GM18502 (cell line): ENCODE measurements around the gene PI16.
A peak's percentile ranks its signal among the peaks of the same experiment; 100 is the strongest.
"Not testable (repeated sequence)": the region's sequence is repeated elsewhere in the genome, so short reads cannot be mapped to it uniquely, and the experiment has no call there.

Experiments used
- ATAC-seq: cut with Tn5 transposase; IDR thresholded peaks from one replicate; pipeline ENCODE4 v1.9.1; 2021; ENCODE audit warnings: mild to moderate bottlenecking; ENCODE audit not compliant: unreplicated experiment, poor library complexity

Gene PI16

DNA sequence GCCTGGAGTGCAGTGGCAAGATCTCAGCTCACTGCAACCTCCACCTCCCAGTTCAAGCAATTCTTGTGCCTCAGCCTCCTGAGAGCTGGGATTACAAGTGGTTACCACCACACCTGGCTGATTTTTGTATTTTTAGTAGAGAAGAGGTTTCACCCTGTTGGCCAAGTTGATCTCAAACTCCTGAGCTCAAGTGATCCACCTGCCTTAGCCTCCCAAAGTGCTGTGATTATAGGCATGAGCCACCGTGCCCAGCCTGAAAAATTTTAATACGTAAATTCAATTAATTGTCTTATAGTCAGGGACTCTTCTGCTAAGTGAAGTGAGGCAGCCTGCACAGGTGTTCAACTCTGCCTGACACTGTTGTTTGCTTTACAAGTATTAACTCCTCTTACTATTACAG, 35.9 kb downstream of the PI16 start:
- ATAC-seq, result not testable (repeated sequence)

DNA sequence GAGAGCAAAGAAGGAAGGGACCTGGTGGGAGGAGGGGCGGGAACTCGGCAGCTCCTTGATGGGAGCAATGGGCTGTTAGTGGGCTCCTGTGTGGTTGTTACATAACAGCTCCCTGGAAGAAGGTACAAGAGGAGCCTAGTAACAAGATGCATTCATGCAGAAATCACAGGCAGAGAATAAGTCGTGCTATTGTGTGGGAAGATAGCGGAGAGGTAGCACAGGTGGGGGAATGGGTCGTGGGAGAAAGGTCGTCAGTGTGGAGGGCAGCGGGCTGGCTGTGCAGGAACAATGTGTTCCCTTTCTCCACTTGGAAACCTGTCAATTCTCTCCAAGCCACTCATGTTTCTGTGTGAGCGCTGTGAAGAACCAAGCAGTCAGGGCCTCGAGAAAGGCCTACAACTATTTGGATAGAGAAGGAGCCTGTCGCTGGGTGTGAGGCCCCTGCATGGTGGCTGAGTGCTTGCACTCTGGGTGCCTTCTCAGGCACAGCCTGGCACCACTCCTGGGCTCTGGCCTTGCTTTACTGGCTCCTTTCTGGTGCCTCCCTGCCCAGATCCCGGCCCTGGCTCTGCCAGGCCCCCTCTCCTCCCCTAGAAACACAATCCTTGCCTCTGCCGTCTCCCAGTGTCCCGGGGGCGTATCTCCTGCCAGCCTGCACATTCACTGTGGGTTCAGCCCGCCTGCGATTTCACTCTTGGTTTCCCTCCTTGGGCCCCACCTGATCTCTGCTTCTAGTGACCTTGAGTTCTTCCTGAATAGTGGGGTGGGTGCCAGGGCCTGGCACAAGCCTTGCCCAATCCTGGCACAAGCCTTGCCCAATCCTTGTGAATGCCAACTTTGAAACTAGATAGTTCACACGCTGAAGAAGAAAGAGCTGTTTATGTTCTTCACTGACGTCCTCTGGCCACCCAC, 43.5 kb downstream of the PI16 start:
- no peak for ATAC-seq

DNA sequence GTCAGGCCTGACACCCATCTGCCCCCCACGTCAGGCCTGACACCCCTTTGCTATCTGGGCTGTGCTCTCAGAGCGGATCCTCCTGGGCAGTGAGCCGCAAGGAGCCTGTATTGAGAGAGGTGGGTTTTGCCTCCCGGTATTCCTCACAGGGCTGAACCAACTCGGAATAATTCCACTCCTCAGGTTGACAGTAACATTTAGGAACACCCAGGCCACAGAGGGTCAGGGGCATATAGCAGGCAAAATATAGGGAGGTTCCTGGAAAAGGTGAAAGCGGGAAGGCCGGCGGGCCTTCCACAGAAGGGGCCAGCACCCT, 44.1 kb downstream of the PI16 start:
- ATAC-seq, result no peak

DNA sequence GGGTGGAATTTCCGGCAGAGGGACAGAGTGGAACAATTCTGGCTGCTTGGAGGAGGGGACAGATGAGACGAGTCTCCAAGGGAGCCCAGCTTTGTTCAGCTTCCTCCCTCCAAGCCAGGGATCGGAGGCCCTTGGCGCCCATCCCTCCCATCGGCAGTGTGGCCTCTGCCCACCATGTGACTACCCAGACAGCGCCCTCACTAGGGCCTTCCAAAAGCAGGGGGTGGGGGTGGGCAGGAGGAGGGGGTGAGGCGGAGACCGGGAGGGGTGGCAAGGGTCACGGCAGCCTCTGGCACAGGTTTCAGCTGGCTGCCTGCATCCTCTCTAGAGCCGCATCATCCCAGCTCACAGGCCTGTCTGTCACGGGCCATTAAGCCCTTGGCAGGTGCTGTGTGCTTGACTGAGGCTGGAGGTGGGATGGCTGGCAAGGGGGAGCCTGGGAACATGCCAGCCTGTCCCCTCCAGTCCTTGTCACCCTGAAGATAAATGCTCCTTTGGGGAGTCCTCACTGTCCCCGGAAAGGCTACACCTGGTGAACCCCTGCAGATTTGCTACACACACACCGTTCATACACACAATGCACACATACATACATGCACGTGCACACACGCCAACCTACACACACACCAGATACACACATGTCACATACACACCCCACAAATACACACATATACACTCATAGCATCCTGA, 44.7 kb downstream of the PI16 start:
- ATAC-seq, result no peak

DNA sequence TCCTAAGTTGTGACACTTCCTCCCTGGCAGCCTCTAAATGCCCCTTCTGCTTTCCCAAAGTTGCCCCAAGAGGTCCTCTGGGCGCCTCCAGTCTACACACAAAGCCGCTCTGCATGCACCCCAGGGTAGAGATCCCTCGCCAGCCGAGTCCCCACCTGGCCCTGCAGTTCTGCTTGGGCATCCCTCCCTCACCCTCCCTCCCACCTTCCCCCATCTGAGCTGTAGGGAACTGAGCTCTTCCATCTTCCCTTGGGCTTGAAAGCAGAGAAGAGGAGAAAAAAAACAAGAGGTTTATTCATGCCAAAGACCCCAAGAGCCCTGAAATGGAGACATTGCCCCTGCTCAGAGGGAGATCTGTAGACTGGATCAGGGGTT, 45.2 kb downstream of the PI16 start:
- no peak for ATAC-seq

DNA sequence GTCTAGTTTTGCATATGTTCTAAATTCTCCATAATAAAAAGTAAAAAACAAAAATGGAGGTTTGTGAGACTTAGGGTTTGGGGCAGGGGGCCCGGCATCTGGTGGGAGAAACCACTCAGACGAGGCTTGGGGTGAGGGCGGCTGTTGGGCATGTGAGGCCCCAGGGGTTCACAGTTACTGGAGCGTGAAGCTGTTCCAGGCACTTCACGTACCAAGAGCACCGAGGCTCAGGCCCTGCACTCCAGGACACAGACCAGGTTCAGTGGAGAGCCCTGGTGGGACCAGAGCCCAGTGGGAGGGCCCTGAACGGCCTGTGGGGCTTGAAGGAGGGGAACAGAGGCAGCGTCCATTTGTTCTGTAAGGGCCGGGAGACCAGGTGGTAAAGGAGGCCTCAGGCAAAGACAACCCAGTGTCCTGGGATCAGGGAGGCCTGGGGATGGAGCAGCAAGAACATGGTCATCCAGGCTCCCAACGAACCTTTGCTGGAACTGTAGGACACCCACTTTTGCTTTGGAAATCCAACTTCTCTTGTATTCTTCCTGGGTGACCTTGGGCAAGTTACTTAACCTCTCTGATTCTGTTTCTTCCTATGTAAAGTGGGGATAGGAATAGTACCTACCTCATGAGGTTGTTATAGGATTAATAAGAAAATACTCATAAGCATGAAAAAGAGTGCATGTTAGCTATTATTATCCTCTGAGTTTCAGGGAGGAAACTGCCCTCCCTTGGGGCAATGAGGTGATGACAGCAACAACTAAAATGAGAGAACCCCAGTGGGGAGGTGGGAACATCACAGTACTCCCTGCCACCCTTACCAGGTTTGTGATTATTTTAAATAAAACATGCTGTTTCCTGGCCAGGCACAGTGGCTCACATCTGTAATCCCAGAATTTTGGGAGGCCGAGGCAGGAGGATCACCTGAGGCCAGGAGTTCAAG, 49.8 kb downstream of the PI16 start:
- ATAC-seq, result no peak

DNA sequence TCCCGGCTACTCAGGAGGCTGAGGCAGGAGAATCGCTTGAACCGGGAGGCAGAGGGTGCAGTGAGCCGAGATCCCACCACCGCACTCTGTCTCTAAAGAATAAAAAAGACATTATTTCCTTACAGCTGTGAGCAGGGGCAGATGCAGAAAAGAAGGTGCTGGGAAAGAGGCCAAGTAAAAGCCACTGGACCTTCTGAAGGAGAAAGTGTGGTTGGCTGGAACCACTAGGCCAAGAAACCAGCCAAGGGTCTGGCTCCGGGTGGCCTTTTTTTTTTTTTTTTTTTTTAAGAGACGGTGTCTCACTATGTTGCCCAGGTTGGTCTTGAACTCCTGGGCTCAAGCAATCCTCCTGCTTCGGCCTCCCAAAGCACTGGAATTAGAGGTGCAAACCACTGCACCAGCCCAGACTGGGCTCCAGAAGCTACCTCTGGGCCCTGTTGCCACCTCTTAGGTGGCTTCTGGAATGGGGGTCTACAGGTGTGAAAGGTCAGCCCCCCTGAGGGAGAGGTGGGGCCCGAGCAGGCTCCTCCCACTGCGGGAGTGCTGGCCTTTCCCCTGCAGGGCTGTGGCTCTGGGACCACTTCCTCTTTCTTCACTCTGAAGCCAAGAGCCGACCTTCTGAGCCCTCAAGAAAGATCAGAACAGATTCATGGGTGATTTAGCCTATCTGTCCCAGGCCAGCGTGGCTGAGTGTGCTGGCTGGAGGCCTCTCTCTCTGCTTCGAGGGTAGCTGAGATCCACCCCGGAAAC, 50.7 kb downstream of the PI16 start, which contains the start of gene FGD2:
Gene FGD2 (plus strand): TSS at position 595 of the 750 bp plus-strand sequence. CDS start 163 bp downstream, outside the sequence.
- peak; percentile 62 for ATAC-seq

DNA sequence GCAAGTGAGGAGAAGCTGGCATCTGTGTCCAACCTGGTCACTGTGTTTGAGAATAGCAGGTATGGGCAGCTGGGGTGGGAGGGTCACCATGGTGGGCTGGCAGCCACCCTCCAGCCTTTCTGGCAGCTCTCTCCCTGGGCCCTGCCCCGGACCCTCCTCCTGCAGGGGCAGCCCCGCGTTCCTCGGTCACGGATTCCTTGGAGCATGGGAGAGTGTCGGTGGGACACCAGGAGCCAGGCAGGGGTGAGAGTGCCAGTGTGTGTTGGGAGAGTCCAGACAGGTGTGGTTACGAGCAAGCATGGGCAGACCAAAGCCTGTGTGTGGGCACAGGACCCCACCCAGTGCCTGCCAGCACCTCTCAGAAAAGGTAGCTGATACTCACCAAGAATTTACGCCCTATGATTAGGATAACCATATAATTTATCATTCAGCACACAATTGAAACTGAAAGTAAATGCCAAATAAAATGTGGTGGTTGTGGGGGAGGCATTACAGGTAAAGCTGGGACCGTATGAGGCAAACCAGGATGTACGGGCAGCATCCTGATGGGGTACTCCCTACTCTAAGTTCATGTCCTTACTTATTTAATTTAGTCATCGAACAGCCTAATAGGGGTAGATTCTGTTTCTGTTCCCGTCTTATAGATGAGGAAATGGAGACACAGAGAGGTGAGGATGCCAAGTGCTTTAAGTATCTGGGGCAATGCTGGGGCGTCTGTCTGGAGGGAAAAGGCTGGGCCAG, 51.5 kb downstream of the PI16 start:
- ATAC-seq, result peak; percentile 7

DNA sequence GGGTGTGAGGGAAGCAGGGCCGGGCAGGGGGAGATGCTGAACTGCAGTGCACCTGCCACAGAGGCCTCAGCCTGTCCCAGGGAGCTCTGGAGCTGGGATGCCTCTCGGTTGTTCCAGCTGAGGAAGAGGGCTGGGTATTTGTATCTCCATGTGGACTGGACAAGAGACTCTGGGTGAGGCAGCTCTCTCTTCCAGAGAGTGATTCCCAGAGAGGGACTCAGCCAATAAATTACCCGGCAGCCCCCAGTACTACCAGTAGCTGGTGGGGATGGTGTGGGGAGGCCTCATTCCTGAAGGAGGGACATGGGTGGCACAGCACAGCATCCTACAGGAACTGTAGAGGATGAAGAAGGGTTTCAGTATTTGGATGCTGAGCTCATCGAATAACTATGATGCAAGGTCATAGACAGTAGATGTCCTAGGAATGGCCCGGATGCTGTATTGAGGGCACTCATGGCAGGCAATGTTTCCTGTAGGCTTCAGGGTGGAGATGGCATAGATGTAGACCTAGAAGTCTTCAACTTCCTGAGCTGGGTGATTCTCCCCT, 52.3 kb downstream of the PI16 start:
- ATAC-seq, result no peak

DNA sequence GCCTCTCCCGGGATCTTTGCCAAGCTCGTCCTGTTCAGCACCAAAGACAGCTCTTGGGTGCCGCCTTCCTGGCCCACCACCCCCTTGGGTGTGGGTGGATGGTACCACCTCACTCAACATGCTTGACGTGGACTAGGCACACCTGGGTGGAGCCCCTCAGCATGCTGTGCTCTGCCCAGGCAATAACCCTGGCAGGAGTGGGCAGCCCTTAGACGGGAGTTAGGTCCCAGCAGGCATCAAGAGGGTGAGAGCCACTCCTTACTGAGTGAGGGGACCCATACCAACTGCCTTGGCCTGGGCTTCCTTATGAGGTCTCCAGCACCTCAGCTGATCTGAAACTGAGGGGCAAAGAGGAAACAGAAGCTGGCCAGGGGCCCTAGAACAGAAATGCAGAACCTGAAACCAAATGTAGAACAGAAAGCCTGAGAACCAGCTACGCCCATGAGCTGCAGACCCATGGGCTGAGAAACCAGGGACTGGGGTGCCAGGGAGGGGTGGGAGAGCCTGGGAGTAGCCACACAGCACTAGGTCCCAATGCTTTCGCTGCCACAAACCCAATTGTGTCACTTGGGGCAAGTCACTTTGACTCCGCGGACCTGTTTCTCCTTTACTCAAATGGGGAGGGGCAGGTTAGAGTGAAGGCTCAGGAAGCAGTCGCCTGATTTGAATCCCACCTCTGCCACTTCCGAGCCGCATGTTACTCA, 53.0 kb downstream of the PI16 start:
- ATAC-seq, result peak; percentile 53

DNA sequence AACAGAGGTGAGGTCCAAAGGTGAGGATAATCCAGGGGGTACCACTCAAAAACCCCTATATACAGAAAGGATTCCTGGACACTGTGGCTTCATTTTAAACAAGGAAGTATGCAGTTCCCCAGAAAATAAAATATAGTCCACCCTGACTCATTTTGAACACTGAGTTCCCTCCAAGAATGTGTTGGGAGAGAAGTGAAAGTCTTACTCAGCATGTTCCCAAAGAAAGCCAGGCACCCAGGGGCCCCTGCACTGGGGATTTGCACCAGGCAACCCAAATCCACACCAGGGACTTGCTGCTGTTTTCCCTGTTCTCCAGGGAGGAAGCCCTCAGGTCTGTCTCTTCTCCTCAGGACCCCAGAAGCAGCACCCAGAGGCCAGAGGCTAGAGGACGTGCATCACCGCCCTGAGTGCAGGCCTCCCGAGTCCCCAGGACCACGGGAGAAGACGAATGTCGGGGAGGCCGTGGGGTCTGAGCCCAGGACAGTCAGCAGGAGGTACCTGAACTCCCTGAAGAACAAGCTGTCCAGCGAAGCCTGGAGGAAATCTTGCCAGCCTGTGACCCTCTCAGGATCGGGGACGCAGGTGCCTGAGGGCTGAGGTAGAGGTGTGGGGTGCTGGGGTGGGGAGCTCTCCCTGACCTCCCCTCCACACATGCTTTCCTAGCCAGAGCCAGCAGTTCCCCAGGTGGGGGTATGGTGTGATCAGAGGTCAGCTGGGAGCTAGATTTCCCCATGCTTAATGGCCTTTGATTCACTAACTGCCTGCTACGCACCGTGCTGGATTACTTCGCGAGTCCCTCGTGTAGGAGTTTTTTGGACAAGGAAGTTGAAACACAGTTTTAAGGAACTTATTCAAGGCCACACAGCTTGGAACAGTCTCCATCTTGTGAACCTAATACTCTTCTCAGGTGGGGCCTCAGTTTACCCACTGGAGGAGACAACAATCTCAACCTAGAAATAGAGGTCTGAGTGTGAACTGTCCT, 54.2 kb downstream of the PI16 start:
- no peak for ATAC-seq

DNA sequence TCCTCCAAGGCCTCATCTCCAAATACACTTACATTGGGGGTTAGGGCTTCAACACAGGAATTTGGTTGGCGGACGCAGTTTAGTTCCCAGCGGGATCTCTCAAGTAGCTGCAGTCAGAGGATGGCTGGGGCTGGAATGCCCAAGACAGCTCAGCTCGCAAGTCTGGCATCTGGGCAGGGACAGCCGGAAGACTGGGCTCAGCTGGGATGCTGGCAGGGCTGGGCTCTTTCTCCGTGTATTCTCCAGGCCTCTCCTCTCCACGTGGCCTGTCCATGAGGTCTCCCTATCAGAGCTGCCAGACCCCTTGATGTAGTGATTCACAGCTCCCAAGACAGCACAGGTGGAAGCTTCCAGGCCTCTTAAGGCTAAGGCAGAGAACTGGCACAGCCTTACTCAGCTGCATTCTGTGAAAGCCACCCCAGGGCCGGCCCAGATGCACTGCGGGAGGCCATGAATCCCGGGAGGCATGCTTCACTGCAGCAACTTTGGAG, 55.9 kb downstream of the PI16 start:
- no peak for ATAC-seq

DNA sequence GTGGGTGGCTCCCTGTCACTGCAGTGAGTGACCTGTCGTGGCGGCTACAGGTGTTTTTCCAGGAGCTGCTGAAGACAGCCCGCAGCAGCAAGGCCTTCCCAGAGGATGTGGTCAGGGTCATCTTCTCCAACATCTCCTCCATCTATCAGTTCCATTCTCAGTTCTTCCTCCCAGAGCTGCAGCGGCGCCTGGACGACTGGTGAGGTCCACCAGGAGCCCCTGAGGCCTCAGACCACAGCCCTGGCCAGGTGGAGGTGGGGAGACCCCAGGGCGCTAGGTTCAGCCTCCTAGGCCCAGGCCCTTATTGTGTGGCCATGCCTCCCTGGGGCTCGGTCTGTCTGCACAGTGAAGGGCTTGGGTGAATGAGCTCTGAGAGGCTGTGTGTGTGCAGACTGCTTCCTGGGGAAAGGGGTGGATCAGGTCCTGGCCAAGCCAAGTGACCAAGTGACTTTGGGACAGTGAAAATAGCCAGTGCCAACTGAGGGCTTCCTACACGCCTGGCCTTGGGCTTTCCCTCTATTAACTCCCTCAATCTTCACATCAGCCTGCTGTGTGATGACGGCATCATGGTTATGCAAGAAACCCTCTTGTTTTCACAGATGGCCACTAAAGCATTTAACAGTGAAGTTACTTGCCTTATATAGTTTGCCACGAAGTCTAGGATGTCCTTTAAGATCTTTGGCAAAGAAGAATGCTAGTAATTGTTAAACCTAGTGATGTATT, 57.3 kb downstream of the PI16 start:
- no peak for ATAC-seq

DNA sequence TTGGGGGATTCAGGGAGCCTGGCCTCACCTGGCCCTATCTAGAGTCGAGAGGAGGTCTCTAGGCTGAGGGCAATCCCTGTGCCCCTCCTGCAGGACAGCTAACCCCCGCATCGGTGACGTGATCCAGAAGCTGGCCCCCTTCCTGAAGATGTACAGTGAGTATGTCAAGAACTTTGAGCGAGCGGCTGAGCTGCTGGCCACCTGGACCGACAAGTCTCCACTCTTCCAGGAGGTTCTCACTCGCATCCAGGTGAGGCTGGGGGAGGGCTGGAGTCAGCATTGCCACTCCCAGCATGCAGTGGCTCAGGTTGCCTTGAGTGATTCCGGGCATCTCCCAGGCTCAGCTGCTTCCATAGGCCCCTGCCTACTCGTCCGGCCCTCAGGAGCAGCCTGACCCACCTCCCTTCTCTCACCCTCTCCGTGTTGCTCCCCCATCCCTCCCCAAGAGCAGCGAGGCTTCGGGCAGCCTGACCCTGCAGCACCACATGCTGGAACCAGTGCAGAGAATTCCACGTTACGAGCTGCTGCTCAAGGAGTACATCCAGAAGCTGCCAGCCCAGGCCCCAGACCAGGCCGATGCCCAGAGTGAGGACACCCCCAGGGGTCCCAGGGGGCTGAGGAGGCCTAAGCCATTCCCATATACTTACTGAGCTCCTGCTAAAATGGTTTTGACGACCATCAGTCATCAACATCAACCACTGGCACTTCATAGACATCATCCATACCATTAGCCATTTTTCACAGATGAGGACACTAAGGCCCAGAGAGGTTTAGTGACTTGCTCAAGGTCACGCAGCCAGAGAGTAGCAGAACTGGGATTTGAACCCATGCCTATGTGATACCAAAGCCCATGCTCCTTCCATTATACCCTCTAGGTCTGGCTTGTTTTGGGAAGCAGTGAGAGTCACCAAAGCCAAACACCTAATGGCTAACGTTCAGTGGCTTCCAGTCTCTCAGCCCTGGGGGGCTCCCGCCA, 59.3 kb downstream of the PI16 start:
- no peak for ATAC-seq
